ENCODE measurements around the gene CSH2. TPM values are rescaled to one million over a fixed set of nuclear protein-coding genes. Genes with fewer than 3 reads are reported as not detected.
"Not testable (repeated sequence)": the region's sequence is repeated elsewhere in the genome, so short reads cannot be mapped to it uniquely, and the experiment has no call there.

CSH2 gene
- total RNA-seq, 1 donor from 2014 or later = not detected

- H3K4me1 Mint-ChIP-seq = no peaks in the 10 kb centered on the region
- Histone ChIP-seq H3K9ac (no peak within 1 kb of the TSS), H3K4me1 (no peaks in the 10 kb centered on the region), H3K9me3 (ENCODE audit: low read depth) (no peaks in the 10 kb centered on the region), H3K79me2 (ENCODE audit: low read depth) (no peaks in the 10 kb centered on the region), H3K4me2 (no peak within 1 kb of the TSS), H3K27me3 (no peaks in the 10 kb centered on the region), H3K4me3 (no peak within 1 kb of the TSS), H3K36me3 (no peaks in the 10 kb centered on the region), H3F3A (ENCODE audit: low read depth) (peaks cover 4% of the 10 kb centered on the region), H2AFZ (replicated peaks) (peak within 1 kb of the TSS; percentile 87), H3K27ac (no peak within 1 kb of the TSS), H4K20me1 (ENCODE audit: low read depth) (no peaks in the 10 kb centered on the region)
- H3K36me3 Mint-ChIP-seq = no peaks in the 10 kb centered on the region
- peak; percentile 58 for DNase-seq (ENCODE audit: low spot score)
- peak; percentile 58 for TF ChIP-seq CTCF (IDR thresholded peaks at IDR 0.05)
- no peak for TF ChIP-seq EZH2 (IDR thresholded peaks at IDR 0.05)
- no peak for TF ChIP-seq EZH2phosphoT487 (IDR thresholded peaks at IDR 0.05)
- peaks cover 8% of the 10 kb centered on the region for H3K27me3 Mint-ChIP-seq (ENCODE audit: insufficient read depth, low read depth)
- no peaks in the 10 kb centered on the region for H3K9me3 Mint-ChIP-seq
- peak within 1 kb of the TSS; percentile 67 for H3K4me3 Mint-ChIP-seq
- no peak within 1 kb of the TSS for H3K27ac Mint-ChIP-seq
These were observed 8.6 kb upstream of the CSH2 start, which contains the start of gene GH2 for GRCh38 chr17:63881935-63882601. TSS of gene GH2 (minus strand) at chr17:63881944. CDS start at chr17:63881801, 143 bp downstream.

- H3K4me3 Mint-ChIP-seq; H3K4me1 ChIP-seq; H3K27me3 Mint-ChIP-seq (ENCODE audit: insufficient read depth, low read depth); H3K4me3 ChIP-seq; H3K9me3 Mint-ChIP-seq; H3K9ac ChIP-seq; H3F3A ChIP-seq (ENCODE audit: low read depth); H4K20me1 ChIP-seq (ENCODE audit: low read depth); H3K36me3 Mint-ChIP-seq; H3K27ac Mint-ChIP-seq; H3K4me1 Mint-ChIP-seq; H3K9me3 ChIP-seq (ENCODE audit: low read depth); H3K27ac ChIP-seq; H3K27me3 ChIP-seq; H3K79me2 ChIP-seq (ENCODE audit: low read depth); H3K4me2 ChIP-seq; H3K36me3 ChIP-seq: not testable (repeated sequence)
- DNase-seq (ENCODE audit: low spot score) = peak; percentile 58
- peak overlapping the region; percentile 87 for H2AFZ ChIP-seq (replicated peaks)
- peak; percentile 31 for TF ChIP-seq CTCF (IDR thresholded peaks at IDR 0.05)
These were observed 7.9 kb upstream of the CSH2 start for GRCh38 chr17:63881337-63881736.

GRCh38 chr17:63880706-63881105, 7.2 kb upstream of the CSH2 start:
- no peak overlapping the region for H3K27ac Mint-ChIP-seq
- no peaks in the 10 kb centered on the region for H3K4me1 Mint-ChIP-seq
- H3K36me3 Mint-ChIP-seq = no peaks in the 10 kb centered on the region
- H2AFZ ChIP-seq (replicated peaks) = peak overlapping the region; percentile 87
- no peak overlapping the region for H3K4me2 ChIP-seq
- H3K9me3 Mint-ChIP-seq = no peaks in the 10 kb centered on the region
- H3K9ac ChIP-seq = no peak overlapping the region
- no peaks in the 10 kb centered on the region for H3K79me2 ChIP-seq (ENCODE audit: low read depth)
- no peak overlapping the region for H3K4me3 Mint-ChIP-seq
- H3K4me3 ChIP-seq = no peak overlapping the region
- H3K36me3 ChIP-seq = no peaks in the 10 kb centered on the region
- no peak overlapping the region for H3K27ac ChIP-seq
- H3K27me3 Mint-ChIP-seq (ENCODE audit: insufficient read depth, low read depth) = peaks cover 8% of the 10 kb centered on the region
- H3F3A ChIP-seq (ENCODE audit: low read depth) = peaks cover 4% of the 10 kb centered on the region
- H3K9me3 ChIP-seq (ENCODE audit: low read depth) = no peaks in the 10 kb centered on the region
- no peaks in the 10 kb centered on the region for H3K4me1 ChIP-seq
- H3K27me3 ChIP-seq = no peaks in the 10 kb centered on the region
- TF ChIP-seq EZH2phosphoT487 (IDR thresholded peaks at IDR 0.05) (no peak), EZH2 (IDR thresholded peaks at IDR 0.05) (no peak), CTCF (IDR thresholded peaks at IDR 0.05) (no peak)
- DNase-seq (ENCODE audit: low spot score) = no peak
- no peaks in the 10 kb centered on the region for H4K20me1 ChIP-seq (ENCODE audit: low read depth)

- not testable (repeated sequence) for H3K4me3 Mint-ChIP-seq
These were observed 4.9 kb upstream of the CSH2 start for GRCh38 chr17:63878413-63878812.

GRCh38 chr17:63874693-63875092, 1.2 kb upstream of the CSH2 start:
- not testable (repeated sequence) for H3K27ac Mint-ChIP-seq; H3K27me3 Mint-ChIP-seq (ENCODE audit: insufficient read depth, low read depth); H3F3A ChIP-seq (ENCODE audit: low read depth); H3K27ac ChIP-seq; H3K4me3 ChIP-seq; H3K79me2 ChIP-seq (ENCODE audit: low read depth); H2AFZ ChIP-seq (replicated peaks); H3K4me2 ChIP-seq; H4K20me1 ChIP-seq (ENCODE audit: low read depth); H3K4me1 ChIP-seq; H3K36me3 Mint-ChIP-seq; H3K27me3 ChIP-seq; H3K9ac ChIP-seq; DNase-seq (ENCODE audit: low spot score); H3K9me3 ChIP-seq (ENCODE audit: low read depth); H3K4me1 Mint-ChIP-seq; H3K36me3 ChIP-seq; H3K9me3 Mint-ChIP-seq
- H3K4me3 Mint-ChIP-seq = peak overlapping the region; percentile 24

More at GRCh38 chr17:63878413-63878812, 4.9 kb upstream of the CSH2 start:
- peaks cover 11% of the 10 kb centered on the region for H3K27me3 Mint-ChIP-seq (ENCODE audit: insufficient read depth, low read depth)
- H3K27ac Mint-ChIP-seq; H3K36me3 Mint-ChIP-seq; H3K27ac ChIP-seq; H3F3A ChIP-seq (ENCODE audit: low read depth); H3K4me2 ChIP-seq; H4K20me1 ChIP-seq (ENCODE audit: low read depth); H3K4me1 Mint-ChIP-seq; H3K36me3 ChIP-seq; H3K27me3 ChIP-seq; H3K79me2 ChIP-seq (ENCODE audit: low read depth); H3K9me3 ChIP-seq (ENCODE audit: low read depth); H2AFZ ChIP-seq (replicated peaks); H3K9ac ChIP-seq; DNase-seq (ENCODE audit: low spot score); H3K4me1 ChIP-seq; H3K4me3 ChIP-seq; H3K9me3 Mint-ChIP-seq: not testable (repeated sequence)

GRCh38 chr17:63874061-63874626, 667 bp upstream of the CSH2 start:
- H3K36me3 ChIP-seq; H3K4me1 Mint-ChIP-seq; DNase-seq (ENCODE audit: low spot score): not testable (repeated sequence)

More at GRCh38 chr17:63874061-63874626, 667 bp upstream of the CSH2 start:
- H3K27me3 ChIP-seq; H3K4me3 ChIP-seq; H3F3A ChIP-seq (ENCODE audit: low read depth); H3K79me2 ChIP-seq (ENCODE audit: low read depth); H2AFZ ChIP-seq (replicated peaks); H3K9me3 ChIP-seq (ENCODE audit: low read depth); H3K4me3 Mint-ChIP-seq; H3K27ac Mint-ChIP-seq; H3K9me3 Mint-ChIP-seq; H4K20me1 ChIP-seq (ENCODE audit: low read depth); H3K4me1 ChIP-seq; H3K27me3 Mint-ChIP-seq (ENCODE audit: insufficient read depth, low read depth); H3K27ac ChIP-seq; H3K4me2 ChIP-seq; H3K36me3 Mint-ChIP-seq; H3K9ac ChIP-seq: not testable (repeated sequence)

Data from neural progenitor cell (in vitro differentiated cells).